ENCODE measurements around the gene ABCC1.
A peak's percentile ranks its signal among the peaks of the same experiment; 100 is the strongest.
"Not testable (repeated sequence)": the region's sequence is repeated elsewhere in the genome, so short reads cannot be mapped to it uniquely, and the experiment has no call there.

ABCC1 gene

DNA sequence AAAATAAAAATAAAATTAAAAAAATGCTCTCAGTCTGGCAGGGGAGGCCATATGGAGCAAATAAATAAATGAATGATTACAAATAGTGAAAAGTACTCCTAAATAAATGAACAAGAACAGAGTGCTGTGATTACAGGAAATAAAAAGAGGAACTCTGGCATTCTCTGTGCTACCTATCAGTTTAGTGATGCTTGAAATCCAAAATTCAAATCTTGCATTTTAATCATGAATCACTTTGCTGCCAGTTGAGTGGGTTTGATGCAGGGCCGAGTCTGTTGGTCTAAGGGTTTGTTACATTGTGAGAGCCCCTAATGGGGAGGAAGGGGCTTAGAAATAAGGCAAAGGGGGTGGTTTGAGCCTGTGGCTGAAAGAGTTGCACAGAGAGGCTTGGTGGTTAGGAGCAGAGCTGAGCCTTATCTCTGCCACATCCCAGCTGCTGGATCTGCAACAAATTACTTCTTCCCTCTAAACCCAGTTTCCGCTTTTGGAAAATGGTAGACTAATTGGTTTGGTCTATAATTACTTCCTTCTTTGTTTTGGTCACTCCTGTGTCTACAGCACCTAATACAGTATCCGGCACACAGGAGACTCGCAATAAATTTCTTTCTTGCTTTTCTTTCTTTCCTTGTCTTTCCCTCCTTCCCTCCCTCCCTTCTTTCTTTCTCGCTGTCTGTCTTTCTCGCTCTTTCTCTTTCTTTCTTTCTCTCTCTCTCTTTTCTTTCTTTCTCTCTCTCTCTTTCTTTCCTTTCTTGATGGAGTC lies 6.3 kb upstream of the ABCC1 start:
- no peak for DNase-seq (ENCODE audit: low read depth, low spot score)
- H3K27ac ChIP-seq: no peak overlapping the region

DNA sequence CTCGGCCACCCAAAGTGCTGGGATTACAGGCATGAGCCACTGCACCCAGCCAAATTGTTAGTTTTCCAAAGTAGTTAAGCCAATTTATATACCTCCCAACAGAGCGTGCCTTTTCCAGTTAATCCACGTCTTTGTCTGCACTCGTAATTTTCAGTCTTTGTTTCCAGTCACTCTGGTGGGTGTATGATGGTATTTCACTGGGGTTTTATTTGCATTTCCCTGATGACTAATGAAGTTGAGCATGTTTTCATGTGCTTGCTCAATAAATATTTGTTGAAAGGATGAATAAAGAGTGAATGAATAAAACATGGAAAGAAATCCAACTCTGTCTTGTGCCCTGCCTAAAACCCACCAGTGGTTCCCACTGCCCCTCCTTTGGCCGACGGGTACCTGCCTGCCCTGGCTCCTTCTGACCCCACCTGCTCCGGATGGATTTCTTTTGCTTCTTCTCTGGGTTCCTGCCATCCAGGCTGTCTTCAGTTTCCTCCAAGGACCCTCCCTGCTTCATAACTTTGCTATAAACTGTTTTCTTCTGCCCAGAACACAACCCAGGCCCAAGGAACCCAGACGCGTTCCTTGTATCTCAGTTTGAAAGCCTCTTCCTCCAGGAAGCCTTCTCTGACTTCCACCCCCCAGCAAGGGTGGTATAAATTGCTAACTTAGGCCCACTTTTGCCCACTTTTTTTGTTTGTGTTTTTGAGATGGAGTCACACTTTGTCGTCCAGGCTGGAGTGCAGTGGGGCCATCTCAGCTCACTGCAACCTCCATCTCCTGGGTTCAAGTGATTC lies 3.0 kb upstream of the ABCC1 start:
- DNase-seq (ENCODE audit: low read depth, low spot score): peak; percentile 60
- H3K27ac ChIP-seq: peak overlapping the region; percentile 84

DNA sequence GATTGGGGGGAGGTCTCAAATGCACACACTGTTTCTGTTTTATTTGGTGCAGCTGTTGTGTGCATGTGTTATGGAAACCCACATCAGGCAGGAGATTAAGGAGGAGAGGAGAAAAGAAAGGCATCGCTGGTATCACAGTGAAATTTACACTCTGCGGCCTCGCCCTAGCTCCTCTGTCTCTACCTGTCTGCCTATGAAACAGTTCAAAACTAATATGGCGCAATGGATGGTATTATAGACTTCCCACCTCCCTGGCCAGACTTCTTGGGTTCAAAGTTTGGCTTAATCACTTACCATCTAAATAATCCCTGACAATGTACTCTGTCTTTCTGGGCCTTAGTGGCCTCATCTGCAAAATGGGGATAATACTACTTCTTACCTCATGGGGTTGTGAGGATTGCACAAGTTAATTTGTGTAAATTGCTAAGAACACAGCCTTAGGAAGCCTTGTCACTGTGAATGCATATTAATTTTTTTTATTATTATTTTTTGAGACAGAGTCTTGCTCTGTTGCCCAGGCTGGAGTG lies 1.4 kb upstream of the ABCC1 start:
- no peak overlapping the region for H3K27ac ChIP-seq
- no peak for DNase-seq (ENCODE audit: low read depth, low spot score)

DNA sequence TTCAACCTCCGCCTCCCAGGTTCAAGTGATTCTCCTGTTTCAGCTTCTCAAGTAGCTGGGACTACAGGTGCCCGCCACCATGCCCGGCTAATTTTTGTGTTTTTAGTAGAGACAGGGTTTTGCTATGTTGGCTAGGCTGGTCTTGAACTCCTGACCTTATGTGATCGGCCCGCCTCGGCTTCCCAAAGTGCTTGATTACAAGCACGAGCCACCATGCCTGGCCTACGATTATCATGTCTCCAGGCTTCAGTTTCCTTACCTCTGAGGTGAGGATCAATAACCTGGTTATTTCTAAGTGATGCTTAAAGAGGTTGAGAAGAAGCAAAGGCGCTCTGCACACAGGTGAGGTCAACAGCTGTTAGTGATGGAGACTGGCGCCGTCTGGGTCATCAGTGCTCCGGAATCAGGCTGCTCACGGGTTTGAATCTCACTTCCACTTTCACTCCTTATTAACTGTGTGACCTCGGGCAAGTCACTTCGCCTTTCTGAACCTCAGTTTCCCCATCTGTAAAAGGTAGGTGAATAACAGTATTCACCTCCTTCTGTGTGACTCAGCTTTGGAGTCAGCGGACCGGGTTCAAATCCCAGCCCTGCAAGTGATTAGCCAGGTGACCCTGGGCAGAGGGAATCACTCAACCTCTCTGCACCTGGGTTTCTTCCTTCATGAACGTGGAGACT lies 745 bp upstream of the ABCC1 start:
- peak overlapping the region; percentile 75 for H3K27ac ChIP-seq
- no peak for DNase-seq (ENCODE audit: low read depth, low spot score)

DNA sequence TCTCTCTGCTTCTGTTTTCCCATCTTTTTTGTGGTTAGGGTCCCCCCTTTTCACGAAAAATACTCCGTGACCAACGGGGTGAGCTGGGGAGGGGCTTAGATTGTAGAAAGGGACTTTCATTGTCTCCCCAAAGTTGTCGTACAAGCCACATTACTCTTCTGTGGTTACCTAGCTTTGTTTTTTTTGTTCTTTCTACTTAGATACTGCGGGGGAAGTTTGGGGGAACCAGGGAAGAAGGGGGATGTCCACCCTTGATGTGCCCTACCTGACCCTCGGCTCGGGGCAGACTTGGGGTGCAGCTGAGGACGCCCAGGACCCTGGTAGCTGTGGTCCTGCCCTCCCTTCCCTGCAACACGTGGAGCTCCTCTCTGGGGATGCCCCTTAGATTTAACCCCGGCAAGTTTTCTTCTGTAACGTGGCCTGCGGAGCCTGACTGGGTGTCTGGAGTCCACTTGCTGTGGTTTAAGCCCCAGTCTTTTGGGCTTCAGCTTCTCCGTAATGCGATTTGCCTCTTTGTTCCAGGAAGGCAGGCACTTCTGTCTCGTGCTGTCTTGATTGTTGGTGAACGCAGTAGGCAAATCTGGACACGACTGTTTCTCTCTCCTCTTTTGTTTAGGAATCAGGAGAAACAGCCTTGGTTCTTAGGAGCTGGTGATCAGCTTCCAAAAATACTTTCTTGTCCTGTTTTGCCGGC lies 892 bp downstream of the ABCC1 start:
- DNase-seq (ENCODE audit: low read depth, low spot score): no peak
- peak overlapping the region; percentile 75 for H3K27ac ChIP-seq

DNA sequence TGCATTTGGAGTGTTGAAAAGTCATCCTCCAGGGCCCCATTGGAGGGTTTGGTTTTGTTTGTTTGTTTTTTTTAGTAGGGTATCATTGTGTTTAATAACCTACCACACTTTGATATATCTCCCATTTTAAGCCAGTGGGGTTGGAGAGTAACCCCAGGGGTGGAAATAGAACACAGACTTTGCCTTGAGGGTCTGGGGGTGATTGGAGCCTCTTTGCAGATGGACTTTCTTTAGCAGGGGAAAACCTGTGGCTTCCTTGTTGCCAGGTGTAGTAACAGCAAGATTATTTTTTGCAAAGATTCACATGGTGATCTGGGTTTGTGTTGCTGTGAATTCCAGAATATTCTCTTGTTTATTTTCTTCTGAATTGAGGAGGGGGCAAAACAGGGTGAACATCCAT lies 1.5 kb downstream of the ABCC1 start:
- H3K27ac ChIP-seq: peak overlapping the region; percentile 75
- no peak for DNase-seq (ENCODE audit: low read depth, low spot score)

DNA sequence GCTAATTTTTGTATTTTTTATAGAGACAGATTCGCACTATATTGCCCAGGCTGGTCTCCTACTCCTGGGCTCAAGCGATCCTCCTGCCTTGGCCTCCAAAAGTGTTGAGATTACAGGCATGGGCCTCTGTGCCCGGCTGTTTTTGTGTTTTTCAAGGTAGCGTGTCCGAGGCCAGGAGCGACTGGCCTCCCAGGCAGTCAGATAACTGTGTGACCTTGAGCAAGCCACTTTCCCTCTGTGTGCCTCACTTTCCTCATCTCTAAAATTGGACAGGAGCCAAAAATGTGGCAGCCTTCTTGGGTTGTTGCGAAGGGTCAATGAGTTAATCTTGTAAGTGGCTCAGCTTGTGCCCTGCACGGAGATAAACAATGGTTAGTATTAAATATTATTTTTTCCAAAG lies 2.4 kb downstream of the ABCC1 start:
- H3K27ac ChIP-seq: no peak overlapping the region
- DNase-seq (ENCODE audit: low read depth, low spot score): no peak

DNA sequence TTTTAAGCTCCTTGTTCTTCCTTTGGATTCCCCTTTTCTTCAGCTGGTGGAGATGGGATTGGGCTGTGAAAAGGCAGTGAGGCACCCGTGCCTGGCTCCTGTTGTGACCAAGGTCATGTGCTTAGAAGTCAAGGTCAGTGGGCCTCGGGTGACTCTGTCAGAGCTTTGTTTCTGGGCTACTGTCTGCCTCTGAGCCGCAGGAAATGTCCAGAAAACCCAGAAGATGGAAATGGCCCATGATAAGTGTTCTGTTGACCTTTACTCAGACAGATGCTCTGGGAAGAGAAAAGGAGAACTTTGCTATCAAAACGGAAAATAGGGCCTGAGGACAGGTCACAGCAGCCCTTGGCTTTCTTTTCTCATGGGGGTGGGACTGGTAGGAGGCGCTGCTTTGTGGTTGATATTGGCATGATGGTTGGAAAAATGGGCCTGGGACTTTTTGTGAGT lies 2.9 kb downstream of the ABCC1 start:
- no peak overlapping the region for H3K27ac ChIP-seq
- DNase-seq (ENCODE audit: low read depth, low spot score): no peak

DNA sequence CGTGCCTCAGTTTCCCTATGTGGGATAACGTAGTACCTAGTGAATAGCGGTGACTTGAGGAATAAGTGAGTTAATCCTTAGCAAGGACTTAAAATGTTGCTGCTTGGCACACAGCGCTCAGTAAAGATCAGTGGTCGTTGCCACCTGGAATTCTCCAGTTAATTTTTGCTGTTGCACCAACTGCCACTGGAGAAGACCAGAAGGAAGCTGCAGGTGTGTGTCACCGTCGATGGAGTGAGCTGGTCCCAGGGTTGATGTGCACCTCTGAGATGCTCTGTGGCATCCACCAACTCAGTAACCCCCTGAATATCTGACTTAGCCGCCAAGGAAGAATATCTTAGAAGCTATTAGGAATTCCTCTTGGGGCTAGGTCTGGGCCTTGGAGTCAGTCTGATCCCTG lies 4.1 kb downstream of the ABCC1 start:
- H3K27ac ChIP-seq: no peak overlapping the region
- DNase-seq (ENCODE audit: low read depth, low spot score): no peak

DNA sequence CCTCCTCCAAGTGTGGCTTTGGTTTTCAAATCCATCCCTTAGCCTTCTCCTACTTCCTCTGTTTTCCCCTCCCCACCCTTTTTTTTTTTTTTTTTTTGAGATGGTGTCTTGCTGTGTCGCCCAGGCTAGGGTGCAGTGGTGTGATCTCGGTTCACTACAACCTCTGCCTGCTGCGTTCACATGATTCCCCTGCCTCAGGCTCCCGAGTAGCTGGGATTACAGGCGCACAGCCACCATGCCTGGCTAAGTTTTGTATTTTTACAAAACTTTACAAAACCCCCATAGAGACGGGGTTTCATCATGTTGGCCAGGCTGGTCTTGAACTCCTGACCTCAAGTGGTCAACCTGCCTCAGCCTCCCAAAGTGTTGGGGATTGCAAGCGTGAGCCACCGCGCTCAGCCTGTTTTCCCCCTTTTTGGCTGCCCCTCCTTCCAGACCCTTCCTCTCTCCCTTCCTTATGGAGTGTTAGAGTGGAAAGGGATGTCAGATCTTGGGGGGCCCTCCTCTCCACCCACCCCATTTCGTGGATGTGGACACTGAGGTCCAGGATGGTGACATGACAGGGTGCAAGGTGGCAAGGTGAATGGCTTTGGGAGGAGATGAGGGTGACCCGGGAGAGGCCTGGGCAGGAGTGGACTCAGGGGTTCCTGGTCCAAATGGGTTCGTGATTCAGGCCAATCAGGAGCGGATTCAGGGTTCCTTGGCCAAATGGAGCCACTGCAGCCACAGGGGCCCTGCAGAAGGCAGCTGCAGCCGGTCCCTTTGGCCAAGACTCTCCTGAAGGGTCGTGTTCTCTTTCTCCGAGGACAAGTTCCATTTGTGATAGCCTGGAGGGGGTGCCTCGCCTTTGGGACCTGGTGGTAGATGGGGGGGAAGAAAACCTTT lies 4.8 kb downstream of the ABCC1 start:
- no peak for DNase-seq (ENCODE audit: low read depth, low spot score)
- no peak overlapping the region for H3K27ac ChIP-seq

DNA sequence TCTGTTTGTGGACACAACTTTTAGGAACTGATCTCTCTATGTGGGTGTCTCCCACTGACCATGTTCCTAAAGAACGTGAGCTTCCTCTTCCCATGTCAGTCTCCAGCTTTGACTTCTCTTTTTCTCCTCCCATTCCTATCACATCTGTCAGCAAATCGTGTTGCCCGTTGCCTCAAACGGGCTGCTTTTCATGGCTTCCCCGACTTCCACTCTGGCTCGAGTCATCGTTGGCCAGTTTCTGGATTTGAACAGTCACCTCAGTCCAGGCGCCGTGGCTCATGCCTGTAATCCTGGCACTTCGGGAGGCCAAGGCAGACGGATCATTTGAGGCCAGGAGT lies 5.4 kb downstream of the ABCC1 start:
- DNase-seq (ENCODE audit: low read depth, low spot score): no peak
- no peak overlapping the region for H3K27ac ChIP-seq

DNA sequence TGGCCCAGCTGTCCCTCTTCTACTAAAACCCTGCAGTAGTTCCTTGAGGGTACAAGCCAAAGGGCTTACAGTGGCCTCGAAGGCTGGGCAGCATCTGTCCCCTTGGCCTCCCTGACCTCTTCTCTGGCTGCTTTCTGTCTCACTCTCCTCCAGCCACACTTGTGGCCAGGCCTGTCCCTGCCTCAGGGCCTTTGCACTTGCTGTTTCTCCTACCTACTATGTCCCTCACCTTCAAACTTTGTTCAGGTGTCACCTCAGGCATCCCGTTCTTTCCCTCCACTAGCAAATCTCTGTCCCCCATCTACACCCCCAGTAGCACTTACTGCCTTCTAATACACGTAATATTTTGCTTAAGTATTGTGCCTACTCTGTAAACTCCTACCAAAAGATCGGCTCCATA lies 6.0 kb downstream of the ABCC1 start:
- DNase-seq (ENCODE audit: low read depth, low spot score): no peak
- no peak overlapping the region for H3K27ac ChIP-seq

DNA sequence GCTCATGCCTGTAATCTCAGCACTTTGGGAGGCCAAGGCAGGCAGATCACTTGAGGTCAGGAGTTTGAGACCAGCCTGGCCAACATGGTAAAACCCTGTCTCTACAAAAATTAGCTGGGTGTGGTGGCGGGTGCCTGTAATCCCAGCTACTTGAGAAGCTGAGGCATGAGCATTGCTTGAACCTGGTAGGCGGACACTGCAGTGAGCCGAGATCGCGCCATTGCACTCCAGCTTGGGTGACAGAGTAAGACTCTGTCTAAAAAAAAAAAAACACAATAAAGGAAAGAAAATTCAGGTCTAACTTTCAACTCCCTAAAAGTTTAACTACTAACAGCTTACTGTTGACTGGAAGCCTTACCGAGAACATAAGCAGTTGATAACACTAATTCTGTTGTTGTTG lies 6.7 kb downstream of the ABCC1 start:
- DNase-seq (ENCODE audit: low read depth, low spot score); H3K27ac ChIP-seq: not testable (repeated sequence)

DNA sequence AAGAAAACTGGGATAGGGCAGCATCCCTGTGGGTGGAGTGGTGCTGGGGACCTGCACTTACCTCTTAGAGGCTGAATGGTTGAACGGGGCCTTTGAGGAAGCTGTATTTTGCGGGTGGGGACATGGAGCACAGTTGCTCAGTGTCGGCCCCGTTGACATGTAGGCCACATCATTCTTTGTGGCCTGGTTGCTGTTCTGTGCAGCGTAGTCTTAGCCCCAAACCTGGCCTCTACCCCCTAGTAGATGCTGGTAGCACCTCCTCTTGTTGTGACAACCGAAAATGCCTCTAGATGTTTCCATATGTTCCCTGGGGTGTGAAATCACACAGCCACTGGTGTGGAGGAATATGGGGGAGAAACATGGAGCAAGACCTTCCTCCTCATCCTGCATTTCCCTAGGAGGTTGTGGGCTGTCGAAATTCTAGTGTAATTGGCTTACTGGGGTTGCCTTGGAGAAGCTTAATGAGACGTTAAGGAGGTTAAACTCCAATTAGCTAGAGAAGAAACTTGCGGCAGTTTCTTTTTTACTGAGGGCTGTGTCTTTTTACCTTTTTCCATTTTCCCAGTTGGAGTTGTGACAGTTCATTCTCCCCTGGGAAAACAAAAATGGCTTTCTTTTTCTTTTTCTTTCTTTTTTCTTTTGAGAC lies 9.4 kb downstream of the ABCC1 start:
- H3K27ac ChIP-seq: no peak overlapping the region

DNA sequence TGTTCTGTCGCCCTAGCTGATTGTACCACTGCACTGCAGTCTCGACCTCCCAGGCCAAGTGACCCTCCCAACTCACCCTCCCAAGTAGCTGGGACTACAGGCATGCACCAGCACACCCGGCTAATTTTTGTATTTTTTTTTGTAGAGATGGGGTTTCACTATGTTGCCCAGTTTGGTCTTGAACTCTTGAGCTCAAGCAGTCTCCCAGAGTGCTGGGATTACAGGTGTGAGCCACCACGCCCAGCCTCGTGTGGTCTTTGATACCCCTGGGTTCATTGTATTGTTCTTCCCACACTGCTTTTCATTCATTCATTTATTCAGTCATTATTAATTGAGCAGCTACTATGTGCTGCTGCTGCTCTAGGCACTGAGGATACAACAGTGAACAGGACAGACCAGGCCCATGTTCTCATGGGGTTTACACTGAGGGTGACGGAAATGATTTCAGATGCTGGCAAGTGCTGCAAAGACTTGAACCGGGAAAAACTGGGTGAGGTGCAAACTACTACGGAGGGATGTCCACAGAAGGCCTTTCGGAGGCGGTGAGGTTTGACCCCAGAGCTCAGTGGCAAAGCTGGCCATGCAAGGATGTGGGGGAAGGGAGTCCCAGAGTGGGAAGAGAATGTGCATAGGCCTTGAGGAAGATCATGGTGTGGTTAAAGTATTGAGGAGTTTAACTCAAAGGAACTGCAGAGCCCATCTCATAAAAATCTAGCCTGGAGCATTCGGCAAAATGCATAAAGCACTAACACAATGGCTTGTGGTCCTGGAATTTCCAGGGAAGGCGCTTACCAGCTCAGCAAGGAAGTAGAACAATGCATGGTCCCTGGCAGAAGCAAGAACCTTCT lies 10.9 kb downstream of the ABCC1 start:
- DNase-seq (ENCODE audit: low read depth, low spot score): no peak
- no peak overlapping the region for H3K27ac ChIP-seq

More for the DNA sequence above, 9.4 kb downstream of the ABCC1 start:
- no peak for DNase-seq (ENCODE audit: low read depth, low spot score)

DNA sequence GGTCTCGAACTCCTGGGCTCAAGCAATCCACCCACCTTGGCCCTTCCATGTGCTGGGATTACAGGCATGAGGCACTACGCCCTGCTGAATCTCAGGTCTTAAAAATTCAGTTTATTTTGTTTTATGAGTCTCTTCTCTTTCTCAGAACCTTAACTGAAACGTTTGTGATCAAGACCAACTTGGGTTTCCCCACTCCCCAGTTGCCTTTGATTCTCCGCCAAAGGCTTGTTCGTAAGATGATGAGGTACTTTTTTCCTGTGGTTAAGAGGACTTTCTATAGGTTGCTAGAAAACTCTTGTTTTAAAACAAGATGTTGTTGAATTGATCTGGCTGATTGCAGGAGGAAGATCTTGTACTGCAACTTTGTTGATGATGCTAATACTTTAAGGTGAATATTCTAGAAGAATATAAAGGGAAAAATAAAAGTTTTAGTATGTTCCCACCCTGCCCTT lies 11.7 kb downstream of the ABCC1 start:
- DNase-seq (ENCODE audit: low read depth, low spot score): no peak
- H3K27ac ChIP-seq: no peak overlapping the region

DNA sequence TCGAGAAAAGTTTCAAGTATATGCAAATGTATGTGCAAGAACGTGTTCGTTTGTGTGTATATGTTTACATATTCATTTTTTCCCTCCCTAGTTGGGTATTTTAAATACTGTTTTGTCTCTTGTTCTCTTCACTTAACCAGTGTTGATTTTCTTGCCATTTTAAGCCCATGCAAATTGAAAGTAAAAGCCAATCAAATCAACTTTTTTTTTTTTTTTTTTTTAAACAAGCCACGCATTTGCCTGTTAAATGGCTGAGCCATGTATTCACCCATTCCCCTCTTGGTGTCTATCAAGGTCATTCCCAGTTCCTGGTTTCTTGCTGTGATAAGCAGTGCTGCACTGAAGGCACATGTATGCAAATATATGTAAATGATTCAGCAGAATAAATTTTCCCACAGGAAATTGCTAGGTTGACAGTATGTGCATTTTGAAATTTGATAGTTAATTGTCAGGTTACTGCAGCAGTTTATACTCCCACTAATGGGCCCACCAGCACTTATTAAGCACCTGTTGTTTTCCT lies 12.2 kb downstream of the ABCC1 start:
- no peak overlapping the region for H3K27ac ChIP-seq
- no peak for DNase-seq (ENCODE audit: low read depth, low spot score)

All from epithelial cell of prostate (primary cell).